Measurements from ENCODE around the gene PHOX2A.
"Not testable (repeated sequence)": the region's sequence is repeated elsewhere in the genome, so short reads cannot be mapped to it uniquely, and the experiment has no call there.

The PHOX2A gene

GRCh38 chr11:72222106-72222891 is 21.7 kb downstream of the PHOX2A start:
- DNase-seq (ENCODE audit: low spot score) = no peak

GRCh38 chr11:72221386-72222075 is 22.4 kb downstream of the PHOX2A start:
- no peak for DNase-seq (ENCODE audit: low spot score)

GRCh38 chr11:72220696-72221363 is 23.1 kb downstream of the PHOX2A start:
- no peak for DNase-seq (ENCODE audit: low spot score)

- DNase-seq (ENCODE audit: low spot score) = no peak
Measured at GRCh38 chr11:72218251-72218745, 25.7 kb downstream of the PHOX2A start.

GRCh38 chr11:72217841-72218240 is 26.1 kb downstream of the PHOX2A start:
- DNase-seq (ENCODE audit: low spot score) = no peak

GRCh38 chr11:72216638-72217037 is 27.3 kb downstream of the PHOX2A start, which contains the start of gene FOLR2:
TSS of gene FOLR2 (plus strand) at chr11:72216794. CDS start at chr11:72218585, 1,791 bp downstream.
- no peak for DNase-seq (ENCODE audit: low spot score)

GRCh38 chr11:72209101-72209500 is 34.9 kb downstream of the PHOX2A start:
- DNase-seq (ENCODE audit: low spot score) = no peak

- DNase-seq (ENCODE audit: low spot score) = no peak
Measured at GRCh38 chr11:72208281-72208680, 35.7 kb downstream of the PHOX2A start.

GRCh38 chr11:72206794-72207193 is 37.2 kb downstream of the PHOX2A start:
- DNase-seq (ENCODE audit: low spot score) = not testable (repeated sequence)

GRCh38 chr11:72204886-72205285 is 39.1 kb downstream of the PHOX2A start:
- no peak for DNase-seq (ENCODE audit: low spot score)

- DNase-seq (ENCODE audit: low spot score) = no peak
Measured at GRCh38 chr11:72203163-72203562, 40.8 kb downstream of the PHOX2A start.

- DNase-seq (ENCODE audit: low spot score) = no peak
Measured at GRCh38 chr11:72202571-72202970, 41.4 kb downstream of the PHOX2A start.

- DNase-seq (ENCODE audit: low spot score) = not testable (repeated sequence)
Measured at GRCh38 chr11:72201445-72201844, 42.5 kb downstream of the PHOX2A start.

- no peak for DNase-seq (ENCODE audit: low spot score)
Measured at GRCh38 chr11:72195518-72196270, 48.3 kb downstream of the PHOX2A start.

GRCh38 chr11:72191961-72192381 is 52.0 kb downstream of the PHOX2A start, which contains the start of gene FOLR1:
TSS of gene FOLR1 (plus strand) at chr11:72192140. CDS start at chr11:72192174, 34 bp downstream.
- no peak for DNase-seq (ENCODE audit: low spot score)

- no peak for DNase-seq (ENCODE audit: low spot score)
Measured at GRCh38 chr11:72190631-72191071, 53.3 kb downstream of the PHOX2A start.

GRCh38 chr11:72189455-72190250 is 54.3 kb downstream of the PHOX2A start:
- DNase-seq (ENCODE audit: low spot score) = no peak

Measured in left forelimb (tissue), 1 donor.